ENCODE results near the gene UGT1A1. TPM values are rescaled to one million over a fixed set of nuclear protein-coding genes. Genes with fewer than 3 reads are reported as not detected.
A peak's percentile ranks its signal among the peaks of the same experiment; 100 is the strongest.

The UGT1A1 gene
- total and polyA plus RNA-seq, 5 experiments from 2014 or later, result not detected

GRCh38 chr2:233766416-233766815, 6.3 kb downstream of the UGT1A1 start:
- Mint-ChIP-seq H3K9me3 (no peaks in the 10 kb centered on the region), H3K4me3 (no peak overlapping the region), H3K36me3 (no peaks in the 10 kb centered on the region), H3K4me1 (no peaks in the 10 kb centered on the region), H3K27ac (no peak overlapping the region), H3K27me3 (peaks cover 12 to 48% (median 27%) of the 10 kb centered on the region in 5 donors)
- DNase-seq, result no peak
- no peak for ATAC-seq
- POLR2A ChIA-PET, result no interaction called here

GRCh38 chr2:233768076-233768475, 8.0 kb downstream of the UGT1A1 start:
- Mint-ChIP-seq H3K9me3 (no peaks in the 10 kb centered on the region), H3K27me3 (peaks cover 12 to 46% (median 27%) of the 10 kb centered on the region in 5 donors), H3K27ac (no peak overlapping the region), H3K4me1 (no peaks in the 10 kb centered on the region), H3K4me3 (no peak overlapping the region), H3K36me3 (no peaks in the 10 kb centered on the region)
- ATAC-seq (no peak), DNase-seq (no peak)
- POLR2A ChIA-PET, result no interaction called here

GRCh38 chr2:233769260-233769659, 9.2 kb downstream of the UGT1A1 start:
- Mint-ChIP-seq H3K27ac (no peak overlapping the region), H3K4me1 (no peaks in the 10 kb centered on the region), H3K4me3 (no peak overlapping the region), H3K27me3 (peaks cover 10 to 34% (median 22%) of the 10 kb centered on the region in 5 donors), H3K9me3 (peaks cover 0 to 2% (median 0%) of the 10 kb centered on the region in 9 donors), H3K36me3 (no peaks in the 10 kb centered on the region)
- POLR2A ChIA-PET, result no interaction called here
- ATAC-seq (no peak), DNase-seq (no peak)

- H3K4me1 Mint-ChIP-seq, result peaks cover 0 to 2% (median 0%) of the 10 kb centered on the region in 4 donors
- H3K36me3 Mint-ChIP-seq, result peaks cover 0 to 16% (median 3%) of the 10 kb centered on the region in 3 donors
- no peak overlapping the region for H3K27ac Mint-ChIP-seq
- H3K9me3 Mint-ChIP-seq, result peaks cover 0 to 22% (median 10%) of the 10 kb centered on the region in 9 donors
- no peak overlapping the region for H3K4me3 Mint-ChIP-seq
- H3K27me3 Mint-ChIP-seq, result peaks cover 7 to 28% (median 12%) of the 10 kb centered on the region in 5 donors
- POLR2A ChIA-PET, result no interaction called here
- no peak for ATAC-seq
- DNase-seq, result no peak
Observed at GRCh38 chr2:233772153-233772552, 12.1 kb downstream of the UGT1A1 start.

- no peak overlapping the region for H3K27ac Mint-ChIP-seq
- DNase-seq (no peak), ATAC-seq (no peak)
- H3K9me3 Mint-ChIP-seq, result peaks cover 0 to 22% (median 10%) of the 10 kb centered on the region in 9 donors
- peaks cover 10 to 29% (median 12%) of the 10 kb centered on the region in 5 donors for H3K27me3 Mint-ChIP-seq
- POLR2A ChIA-PET, result no interaction called here
- H3K4me3 Mint-ChIP-seq, result no peak overlapping the region
- H3K4me1 Mint-ChIP-seq, result peaks cover 0 to 2% (median 0%) of the 10 kb centered on the region in 4 donors
- H3K36me3 Mint-ChIP-seq, result peaks cover 0 to 17% (median 3%) of the 10 kb centered on the region in 3 donors
Observed at GRCh38 chr2:233772583-233772982, 12.5 kb downstream of the UGT1A1 start.

GRCh38 chr2:233773854-233774253, 13.8 kb downstream of the UGT1A1 start:
- Mint-ChIP-seq H3K4me1 (peaks cover 0 to 2% (median 0%) of the 10 kb centered on the region in 4 donors), H3K9me3 (peaks cover 0 to 27% (median 10%) of the 10 kb centered on the region in 9 donors), H3K27ac (no peak overlapping the region), H3K4me3 (no peak overlapping the region), H3K27me3 (peaks cover 12 to 37% (median 14%) of the 10 kb centered on the region in 5 donors), H3K36me3 (peaks cover 0 to 17% (median 3%) of the 10 kb centered on the region in 3 donors)
- DNase-seq, result no peak
- no peak for ATAC-seq
- POLR2A ChIA-PET, result no interaction called here

- Mint-ChIP-seq H3K36me3 (peaks cover 0 to 17% (median 3%) of the 10 kb centered on the region in 3 donors), H3K4me1 (peaks cover 0 to 2% (median 0%) of the 10 kb centered on the region in 4 donors), H3K9me3 (peaks cover 0 to 30% (median 12%) of the 10 kb centered on the region in 9 donors), H3K27ac (peak overlapping the region in 1 of 10 donors; percentile 31), H3K27me3 (peaks cover 7 to 40% (median 17%) of the 10 kb centered on the region in 5 donors), H3K4me3 (no peak overlapping the region)
- POLR2A ChIA-PET, result no interaction called here
- no peak for ATAC-seq
- DNase-seq, result no peak
Observed at GRCh38 chr2:233775414-233775813, 15.3 kb downstream of the UGT1A1 start.

- Mint-ChIP-seq H3K27ac (no peak within 1 kb of the TSS), H3K4me1 (peaks cover 0 to 2% (median 0%) of the 10 kb centered on the region in 4 donors), H3K36me3 (peaks cover 0 to 17% (median 3%) of the 10 kb centered on the region in 3 donors), H3K9me3 (peaks cover 3 to 34% (median 15%) of the 10 kb centered on the region in 9 donors), H3K27me3 (peaks cover 11 to 44% (median 21%) of the 10 kb centered on the region in 5 donors), H3K4me3 (no peak within 1 kb of the TSS)
- DNase-seq (no peak), ATAC-seq (no peak)
- POLR2A ChIA-PET, result no interaction called here
Observed at GRCh38 chr2:233778030-233778429, 18.0 kb downstream of the UGT1A1 start, which contains the start of gene MROH2A. Gene MROH2A, plus strand, starts transcription at chr2:233778330. Its CDS starts 1,029 bp downstream, at chr2:233779359.

- Mint-ChIP-seq H3K4me3 (no peak overlapping the region), H3K4me1 (peaks cover 0 to 2% (median 0%) of the 10 kb centered on the region in 4 donors), H3K36me3 (peaks cover 0 to 17% (median 3%) of the 10 kb centered on the region in 3 donors), H3K27ac (no peak overlapping the region), H3K27me3 (peaks cover 18 to 46% (median 27%) of the 10 kb centered on the region in 5 donors), H3K9me3 (peaks cover 3 to 34% (median 15%) of the 10 kb centered on the region in 9 donors)
- POLR2A ChIA-PET, result no interaction called here
- DNase-seq, result no peak
- no peak for ATAC-seq
Observed at GRCh38 chr2:233779722-233780121, 19.7 kb downstream of the UGT1A1 start.

GRCh38 chr2:233780771-233781170, 20.7 kb downstream of the UGT1A1 start:
- POLR2A ChIA-PET, result no interaction called here
- H3K4me1 Mint-ChIP-seq, result no peaks in the 10 kb centered on the region
- H3K27ac Mint-ChIP-seq, result peak overlapping the region in 1 of 10 donors; percentile 53
- peaks cover 16 to 42% (median 22%) of the 10 kb centered on the region in 5 donors for H3K27me3 Mint-ChIP-seq
- ATAC-seq, result no peak
- DNase-seq, result no peak
- peaks cover 3 to 25% (median 15%) of the 10 kb centered on the region in 9 donors for H3K9me3 Mint-ChIP-seq
- H3K36me3 Mint-ChIP-seq, result peaks cover 0 to 17% (median 0%) of the 10 kb centered on the region in 3 donors
- H3K4me3 Mint-ChIP-seq, result no peak overlapping the region

- H3K27ac Mint-ChIP-seq, result no peak overlapping the region
- DNase-seq, result no peak
- peaks cover 4 to 15% (median 8%) of the 10 kb centered on the region in 5 donors for H3K27me3 Mint-ChIP-seq
- POLR2A ChIA-PET, result no interaction called here
- peaks cover 0 to 11% (median 0%) of the 10 kb centered on the region in 3 donors for H3K36me3 Mint-ChIP-seq
- H3K9me3 Mint-ChIP-seq, result peaks cover 0 to 9% (median 0%) of the 10 kb centered on the region in 9 donors
- no peak overlapping the region for H3K4me3 Mint-ChIP-seq
- H3K4me1 Mint-ChIP-seq, result peaks cover 0 to 12% (median 0%) of the 10 kb centered on the region in 4 donors
- ATAC-seq, result no peak
Observed at GRCh38 chr2:233789554-233789953, 29.5 kb downstream of the UGT1A1 start.

- peak in 1 of 10 donors; percentile 60 for DNase-seq
- ATAC-seq, result no peak
- Mint-ChIP-seq H3K27me3 (peaks cover under 1 to 8% (median 2%) of the 10 kb centered on the region in 5 donors), H3K27ac (peak overlapping the region in 1 of 10 donors; percentile 10), H3K4me3 (no peak overlapping the region), H3K36me3 (peaks cover 0 to 2% (median 0%) of the 10 kb centered on the region in 3 donors), H3K9me3 (peaks cover 0 to 6% (median 0%) of the 10 kb centered on the region in 9 donors), H3K4me1 (peaks cover 0 to 12% (median 0%) of the 10 kb centered on the region in 4 donors)
- POLR2A ChIA-PET, result interaction anchor here (0.6 kb wide), 1 partner anchor 15 kb away, joined by 4 read pairs; no protein-coding TSS in a partner anchor
Observed at GRCh38 chr2:233791151-233791882, 31.2 kb downstream of the UGT1A1 start.

GRCh38 chr2:233791883-233792329, 31.8 kb downstream of the UGT1A1 start:
- peak overlapping the region in 1 of 10 donors; percentile 85 for H3K27ac Mint-ChIP-seq
- H3K27me3 Mint-ChIP-seq, result peaks cover 0 to 5% (median 0%) of the 10 kb centered on the region in 5 donors
- H3K4me1 Mint-ChIP-seq, result peaks cover 0 to 12% (median 0%) of the 10 kb centered on the region in 4 donors
- no peak for DNase-seq
- H3K36me3 Mint-ChIP-seq, result no peaks in the 10 kb centered on the region
- POLR2A ChIA-PET, result interaction anchor here (0.6 kb wide), 1 partner anchor 16 kb away, joined by 4 read pairs; no protein-coding TSS in a partner anchor
- peaks cover 0 to 4% (median 0%) of the 10 kb centered on the region in 9 donors for H3K9me3 Mint-ChIP-seq
- ATAC-seq, result no peak
- H3K4me3 Mint-ChIP-seq, result no peak overlapping the region
